Nephron progenitor cell (in vitro differentiated cells): ENCODE measurements around the gene REL.

Experiments used
- DNase-seq: peaks from one replicate; pipeline ENCODE4 v3.0.0; 2021
- H3K27ac Mint-ChIP-seq: 2 replicates; pipeline ENCODE4 v1.8.0; 2021; ENCODE audit warnings: mild to moderate bottlenecking, moderate library complexity, mixed read lengths
- H3K27me3 Mint-ChIP-seq: 2 replicates; pipeline ENCODE4 v1.8.0; 2021; ENCODE audit warnings: mild to moderate bottlenecking, low read depth, mixed read lengths; ENCODE audit not compliant: poor library complexity
- H3K36me3 Mint-ChIP-seq: 2 replicates; pipeline ENCODE4 v1.8.0; 2021; ENCODE audit warnings: low read depth, mixed read lengths
- H3K4me1 Mint-ChIP-seq: 2 replicates; pipeline ENCODE4 v1.8.0; 2021; ENCODE audit warnings: mixed read lengths
- H3K4me3 Mint-ChIP-seq: 2 replicates; pipeline ENCODE4 v1.8.0; 2021; ENCODE audit warnings: mild to moderate bottlenecking, moderate library complexity, mixed read lengths
- H3K9me3 Mint-ChIP-seq: 2 replicates; pipeline ENCODE4 v1.8.0; 2021; ENCODE audit warnings: mild to moderate bottlenecking, moderate library complexity, mixed read lengths
- TF ChIP-seq, protein P1 (sequence below): fragments of 200-600 bp; sonication (generic); IDR thresholded peaks from 2 replicates; pipeline ENCODE4 v1.5.0; 2021; ENCODE audit warnings: antibody characterized with exemption

The REL gene

DNA sequence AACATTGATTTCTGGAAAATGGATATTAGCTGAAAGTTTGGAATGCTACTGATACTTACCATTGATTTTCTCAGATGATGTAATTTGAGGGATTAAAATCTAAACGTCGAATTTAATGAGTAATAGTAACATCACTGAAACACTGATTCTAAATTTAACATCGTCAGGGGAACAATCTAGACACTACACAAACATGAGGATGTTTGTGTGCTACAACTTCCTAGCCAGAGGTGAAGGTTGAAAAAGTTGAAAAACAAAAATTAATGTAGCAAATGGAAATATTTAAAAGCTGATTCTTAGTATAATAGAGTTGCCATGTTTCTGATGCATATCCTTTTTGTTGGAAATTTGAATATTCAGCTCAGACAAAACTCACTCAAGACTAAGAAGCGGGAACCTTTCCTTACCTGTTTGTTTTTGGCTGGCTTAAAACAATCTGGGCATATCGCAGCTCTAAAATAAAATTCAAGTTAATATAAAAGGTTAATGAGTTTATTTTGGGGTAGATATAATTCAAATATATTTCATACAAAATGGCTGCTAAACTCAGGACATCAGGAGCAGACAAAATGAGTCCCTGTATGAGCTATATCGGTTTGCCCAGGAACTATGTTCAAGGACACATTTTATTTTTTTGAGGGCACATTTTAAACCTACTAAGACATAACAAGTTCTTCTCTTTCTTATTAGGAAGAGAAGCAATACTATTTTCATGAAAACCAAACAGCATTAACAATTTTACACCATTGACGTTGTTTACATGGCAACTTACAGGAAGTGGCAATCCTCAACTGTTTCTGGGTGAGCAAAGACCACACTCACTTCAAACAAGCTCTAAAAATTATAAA, 83.5 kb downstream of the REL start:
- Mint-ChIP-seq H3K27ac (no peak overlapping the region), H3K9me3 (no peaks in the 10 kb centered on the region), H3K27me3 (peaks cover 4% of the 10 kb centered on the region), H3K4me1 (no peaks in the 10 kb centered on the region), H3K36me3 (no peaks in the 10 kb centered on the region), H3K4me3 (no peak overlapping the region)
- no peak for DNase-seq
- TF ChIP-seq, protein P1, sequence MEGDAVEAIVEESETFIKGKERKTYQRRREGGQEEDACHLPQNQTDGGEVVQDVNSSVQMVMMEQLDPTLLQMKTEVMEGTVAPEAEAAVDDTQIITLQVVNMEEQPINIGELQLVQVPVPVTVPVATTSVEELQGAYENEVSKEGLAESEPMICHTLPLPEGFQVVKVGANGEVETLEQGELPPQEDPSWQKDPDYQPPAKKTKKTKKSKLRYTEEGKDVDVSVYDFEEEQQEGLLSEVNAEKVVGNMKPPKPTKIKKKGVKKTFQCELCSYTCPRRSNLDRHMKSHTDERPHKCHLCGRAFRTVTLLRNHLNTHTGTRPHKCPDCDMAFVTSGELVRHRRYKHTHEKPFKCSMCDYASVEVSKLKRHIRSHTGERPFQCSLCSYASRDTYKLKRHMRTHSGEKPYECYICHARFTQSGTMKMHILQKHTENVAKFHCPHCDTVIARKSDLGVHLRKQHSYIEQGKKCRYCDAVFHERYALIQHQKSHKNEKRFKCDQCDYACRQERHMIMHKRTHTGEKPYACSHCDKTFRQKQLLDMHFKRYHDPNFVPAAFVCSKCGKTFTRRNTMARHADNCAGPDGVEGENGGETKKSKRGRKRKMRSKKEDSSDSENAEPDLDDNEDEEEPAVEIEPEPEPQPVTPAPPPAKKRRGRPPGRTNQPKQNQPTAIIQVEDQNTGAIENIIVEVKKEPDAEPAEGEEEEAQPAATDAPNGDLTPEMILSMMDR: no peak

DNA sequence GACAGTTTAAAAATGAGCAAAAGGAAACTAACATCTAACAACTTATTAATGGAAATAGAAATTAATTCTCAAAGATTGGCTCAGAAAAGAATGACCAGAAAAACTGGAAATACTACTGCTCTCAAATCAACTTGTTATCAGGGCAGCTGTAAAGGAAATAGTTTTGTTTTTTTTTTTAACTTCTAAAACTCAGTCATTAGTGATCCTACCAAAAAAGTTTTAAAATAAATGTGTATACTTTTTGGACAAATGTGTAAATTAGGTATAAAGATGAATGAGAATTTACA, 84.1 kb downstream of the REL start:
- H3K27me3 Mint-ChIP-seq: peaks cover 4% of the 10 kb centered on the region
- TF ChIP-seq, protein P1: no peak
- no peak for DNase-seq
- no peaks in the 10 kb centered on the region for H3K36me3 Mint-ChIP-seq
- H3K4me3 Mint-ChIP-seq: no peak overlapping the region
- H3K4me1 Mint-ChIP-seq: no peaks in the 10 kb centered on the region
- no peak overlapping the region for H3K27ac Mint-ChIP-seq
- H3K9me3 Mint-ChIP-seq: no peaks in the 10 kb centered on the region

DNA sequence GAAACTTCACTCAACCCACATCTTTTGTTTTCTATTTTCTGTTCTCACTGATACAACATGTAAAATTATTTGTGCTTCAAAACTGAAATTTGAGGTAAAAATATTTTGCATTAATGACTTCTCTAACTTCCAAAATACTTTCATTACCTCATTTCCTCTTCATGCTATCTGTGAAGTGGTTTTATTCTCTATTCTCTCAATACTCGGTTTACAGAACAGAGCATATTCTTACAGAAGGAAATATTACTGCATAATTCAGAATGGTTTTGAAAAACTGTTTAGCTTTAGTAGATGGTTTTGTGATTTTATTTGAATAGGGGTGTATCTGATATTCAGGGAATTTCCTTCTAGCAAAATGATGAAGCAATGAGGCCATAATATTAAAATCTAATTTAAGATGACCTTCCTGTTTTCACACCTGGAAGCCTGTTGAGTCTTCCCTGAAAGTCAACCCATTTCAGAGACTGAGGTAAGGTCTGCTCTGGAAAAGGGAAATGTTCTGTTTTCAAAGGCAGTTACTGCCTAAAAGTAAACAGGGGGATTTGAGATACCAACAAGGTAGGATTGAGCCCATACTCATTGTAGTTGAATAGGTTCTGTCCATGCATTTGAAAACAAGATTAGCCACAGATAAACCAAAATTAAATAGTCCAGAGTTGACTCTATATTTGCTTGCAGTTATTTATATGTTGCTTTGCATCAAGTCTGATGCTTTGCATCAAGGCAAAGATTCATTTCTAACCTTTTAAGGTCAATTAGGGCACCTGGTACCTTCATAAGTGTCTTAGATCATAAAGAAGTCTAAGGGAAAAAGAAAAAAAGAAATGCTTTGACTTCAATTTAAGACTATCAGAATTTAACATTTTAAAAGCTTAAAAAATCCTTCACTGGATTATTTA, 85.4 kb downstream of the REL start:
- Mint-ChIP-seq H3K36me3 (no peaks in the 10 kb centered on the region), H3K4me1 (no peaks in the 10 kb centered on the region), H3K4me3 (no peak overlapping the region), H3K27me3 (peaks cover 4% of the 10 kb centered on the region), H3K9me3 (no peaks in the 10 kb centered on the region), H3K27ac (no peak overlapping the region)
- TF ChIP-seq, protein P1: no peak
- DNase-seq: no peak

DNA sequence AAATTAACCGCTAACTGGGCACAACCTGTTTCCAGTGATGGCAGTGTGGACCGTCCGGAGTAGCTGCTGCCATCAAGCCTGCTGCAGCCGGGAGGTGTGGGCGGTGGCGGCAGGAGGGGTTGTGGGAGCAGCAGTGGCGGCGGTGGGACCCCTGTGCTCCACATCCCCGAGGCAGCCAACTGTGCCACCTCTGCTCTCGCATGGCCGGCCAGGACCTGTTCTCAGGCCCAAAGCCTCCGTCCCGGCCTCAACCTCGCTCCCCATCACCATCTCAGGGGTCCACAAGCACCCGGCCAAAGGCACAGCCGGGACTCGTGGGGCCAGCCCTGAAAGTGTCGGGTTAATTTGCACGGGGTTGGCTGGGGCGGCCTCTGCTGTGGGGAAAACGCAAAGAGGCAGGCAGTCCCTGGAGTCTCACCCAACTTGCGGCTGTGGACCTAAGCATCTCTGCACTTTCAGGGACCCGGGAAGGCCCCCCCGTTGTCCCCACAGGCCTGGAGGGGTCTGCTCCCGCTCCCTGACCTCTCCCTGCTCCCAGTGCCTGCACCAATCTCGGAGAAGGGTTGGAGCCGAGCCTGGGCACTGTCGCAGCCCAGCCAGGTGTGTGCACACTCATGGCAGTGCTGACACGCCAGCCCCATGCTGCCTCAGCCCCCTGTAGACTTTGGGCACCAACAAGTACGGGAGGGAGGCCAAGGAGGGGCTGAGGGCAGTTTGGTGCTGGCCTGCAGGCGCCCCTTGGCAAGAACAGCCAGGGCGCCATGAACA, 91.7 kb downstream of the REL start:
- no peaks in the 10 kb centered on the region for H3K9me3 Mint-ChIP-seq
- H3K4me1 Mint-ChIP-seq: no peaks in the 10 kb centered on the region
- peaks cover 4% of the 10 kb centered on the region for H3K27me3 Mint-ChIP-seq
- TF ChIP-seq, protein P1: no peak
- no peak overlapping the region for H3K27ac Mint-ChIP-seq
- H3K36me3 Mint-ChIP-seq: no peaks in the 10 kb centered on the region
- H3K4me3 Mint-ChIP-seq: no peak overlapping the region
- no peak for DNase-seq

DNA sequence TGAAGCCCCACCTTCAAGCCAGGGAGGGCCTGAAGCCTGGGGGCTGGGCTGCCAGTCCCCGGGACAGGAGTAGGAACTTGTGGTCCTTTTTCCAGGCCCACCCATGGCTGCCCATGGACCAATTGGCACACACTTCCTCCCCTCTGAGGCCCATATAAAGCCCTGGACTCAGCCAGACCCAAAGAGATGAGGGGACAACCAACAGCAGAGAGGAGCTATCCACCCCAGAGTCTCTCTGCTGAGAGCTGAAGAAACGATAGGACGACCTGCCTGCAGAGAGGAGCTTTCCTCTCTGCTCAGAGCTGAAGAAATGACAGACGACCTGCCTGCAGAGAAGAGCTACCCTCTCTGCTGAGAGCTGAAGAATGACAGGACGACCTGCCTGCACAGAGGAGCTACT, 92.3 kb downstream of the REL start:
- DNase-seq: no peak
- TF ChIP-seq, protein P1: no peak
- H3K27me3 Mint-ChIP-seq: peaks cover 4% of the 10 kb centered on the region
- H3K4me1 Mint-ChIP-seq: no peaks in the 10 kb centered on the region
- H3K36me3 Mint-ChIP-seq: no peaks in the 10 kb centered on the region
- H3K27ac Mint-ChIP-seq: no peak overlapping the region
- no peaks in the 10 kb centered on the region for H3K9me3 Mint-ChIP-seq
- no peak overlapping the region for H3K4me3 Mint-ChIP-seq
